HG02852 (cell line): ENCODE results near the gene FLOT1.
"Not testable (repeated sequence)": the region's sequence is repeated elsewhere in the genome, so short reads cannot be mapped to it uniquely, and the experiment has no call there.

Source experiments
- ATAC-seq: cut with Tn5 transposase; IDR thresholded peaks from one replicate; pipeline ENCODE4 v1.9.1; 2021; ENCODE audit warnings: mild to moderate bottlenecking, moderate library complexity; ENCODE audit not compliant: unreplicated experiment

The FLOT1 gene

GRCh38 chr6:30723843-30724741 is 18.4 kb downstream of the FLOT1 start:
- not testable (repeated sequence) for ATAC-seq

GRCh38 chr6:30723159-30723842 is 19.2 kb downstream of the FLOT1 start:
- ATAC-seq, result not testable (repeated sequence)

- no peak for ATAC-seq
Observed at GRCh38 chr6:30722280-30723112, 20.0 kb downstream of the FLOT1 start.

- not testable (repeated sequence) for ATAC-seq
Observed at GRCh38 chr6:30722025-30722279, 20.5 kb downstream of the FLOT1 start.

- ATAC-seq, result no peak
Observed at GRCh38 chr6:30721198-30722024, 21.1 kb downstream of the FLOT1 start.

- no peak for ATAC-seq
Observed at GRCh38 chr6:30720738-30721197, 21.7 kb downstream of the FLOT1 start.

- ATAC-seq, result peak; percentile 35
Observed at GRCh38 chr6:30719791-30720737, 22.4 kb downstream of the FLOT1 start, which contains the start of gene TUBB. Gene TUBB, plus strand, starts transcription at chr6:30720352. Its CDS starts 155 bp downstream, at chr6:30720507.

- ATAC-seq, result no peak
Observed at GRCh38 chr6:30719356-30719755, 23.1 kb downstream of the FLOT1 start.

GRCh38 chr6:30717845-30718720 is 24.4 kb downstream of the FLOT1 start:
- ATAC-seq, result not testable (repeated sequence)

GRCh38 chr6:30717129-30717844 is 25.2 kb downstream of the FLOT1 start, which contains the start of gene MDC1:
Gene MDC1, minus strand, starts transcription at chr6:30717281. Its CDS starts 2,106 bp downstream, at chr6:30715175.
- ATAC-seq, result peak; percentile 70

- no peak for ATAC-seq
Observed at GRCh38 chr6:30716879-30717128, 25.7 kb downstream of the FLOT1 start.

GRCh38 chr6:30714263-30714662 is 28.2 kb downstream of the FLOT1 start:
- ATAC-seq, result no peak

- ATAC-seq, result no peak
Observed at GRCh38 chr6:30712441-30712945, 30.0 kb downstream of the FLOT1 start.

- ATAC-seq, result no peak
Observed at GRCh38 chr6:30711758-30712380, 30.6 kb downstream of the FLOT1 start.

- ATAC-seq, result no peak
Observed at GRCh38 chr6:30709101-30709868, 33.2 kb downstream of the FLOT1 start.

GRCh38 chr6:30707281-30707850 is 35.1 kb downstream of the FLOT1 start:
- no peak for ATAC-seq
